Measurements from ENCODE around the gene SYCP2. TPM values are rescaled to one million over a fixed set of nuclear protein-coding genes. Genes with fewer than 3 reads are reported as not detected.

SYCP2 gene
- total RNA-seq, 4 donors from 2014 or later, result 1.9 to 8.5 (median 5.9) TPM

DNA sequence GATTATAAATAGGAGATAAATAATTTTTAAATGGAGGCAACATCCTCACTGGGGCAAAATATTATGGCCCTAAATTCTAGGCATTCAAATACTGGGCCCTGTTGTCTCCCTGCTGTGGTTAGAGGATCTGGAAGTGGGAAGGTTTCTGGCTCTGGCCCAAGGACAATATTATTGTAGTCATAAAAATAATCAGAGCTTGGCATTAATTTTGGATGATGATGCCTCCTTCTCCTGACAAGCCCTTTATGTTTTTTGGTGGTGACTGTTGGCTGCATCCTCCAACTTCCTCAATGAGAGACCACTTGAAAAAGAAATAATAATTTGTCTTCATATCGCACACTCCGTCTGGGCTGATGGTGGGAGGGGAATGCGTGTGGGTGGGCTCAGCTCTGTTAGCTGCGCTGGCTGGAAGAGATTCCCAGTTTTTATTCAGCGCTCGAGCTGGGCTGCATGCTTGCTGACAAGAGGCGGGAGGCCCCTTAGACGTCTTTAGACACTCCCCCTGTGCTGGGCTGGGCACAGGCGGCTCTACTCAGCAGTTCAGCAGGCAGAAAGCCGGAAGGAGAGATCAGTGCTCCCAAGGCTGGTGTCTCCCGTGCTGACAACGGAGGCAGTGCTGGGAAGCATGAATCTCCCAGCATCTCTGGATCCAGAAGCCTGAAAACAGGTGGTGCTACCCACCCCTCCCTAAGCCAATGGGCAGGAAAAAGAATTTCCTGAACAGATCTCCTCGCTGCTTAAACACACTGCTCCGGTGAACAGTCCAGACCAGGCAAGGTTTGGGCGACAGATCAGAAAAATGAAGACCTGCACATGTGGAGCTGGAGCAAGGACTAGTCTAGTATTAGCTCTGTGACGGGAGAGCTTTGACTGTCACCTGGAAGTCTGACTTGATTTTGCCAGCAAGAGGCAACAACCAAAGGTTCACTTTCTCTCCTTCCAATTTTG lies 97.7 kb downstream of the SYCP2 start:
- WGBS, 2 donors, result 7 to 14% methylated on average over 5 to 15 of the region's 16 CpGs
- no peaks in the 10 kb centered on the region for H3K9me3 ChIP-seq
- peak; percentile 67 to 68 for DNase-seq
- H3K4me1 ChIP-seq, result peaks cover 19 to 20% of the 10 kb centered on the region in 2 donors
- intact Hi-C loops (cut with DNase I), result no loop called here
- no peaks in the 10 kb centered on the region for H3K36me3 ChIP-seq
- no peak overlapping the region for H3K27ac ChIP-seq
- H3K4me3 ChIP-seq (replicated peaks in 1 of 3), result no peak overlapping the region
- H3K27me3 ChIP-seq, result no peaks in the 10 kb centered on the region
- TF ChIP-seq, protein P1, sequence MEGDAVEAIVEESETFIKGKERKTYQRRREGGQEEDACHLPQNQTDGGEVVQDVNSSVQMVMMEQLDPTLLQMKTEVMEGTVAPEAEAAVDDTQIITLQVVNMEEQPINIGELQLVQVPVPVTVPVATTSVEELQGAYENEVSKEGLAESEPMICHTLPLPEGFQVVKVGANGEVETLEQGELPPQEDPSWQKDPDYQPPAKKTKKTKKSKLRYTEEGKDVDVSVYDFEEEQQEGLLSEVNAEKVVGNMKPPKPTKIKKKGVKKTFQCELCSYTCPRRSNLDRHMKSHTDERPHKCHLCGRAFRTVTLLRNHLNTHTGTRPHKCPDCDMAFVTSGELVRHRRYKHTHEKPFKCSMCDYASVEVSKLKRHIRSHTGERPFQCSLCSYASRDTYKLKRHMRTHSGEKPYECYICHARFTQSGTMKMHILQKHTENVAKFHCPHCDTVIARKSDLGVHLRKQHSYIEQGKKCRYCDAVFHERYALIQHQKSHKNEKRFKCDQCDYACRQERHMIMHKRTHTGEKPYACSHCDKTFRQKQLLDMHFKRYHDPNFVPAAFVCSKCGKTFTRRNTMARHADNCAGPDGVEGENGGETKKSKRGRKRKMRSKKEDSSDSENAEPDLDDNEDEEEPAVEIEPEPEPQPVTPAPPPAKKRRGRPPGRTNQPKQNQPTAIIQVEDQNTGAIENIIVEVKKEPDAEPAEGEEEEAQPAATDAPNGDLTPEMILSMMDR (IDR thresholded peaks at IDR 0.05), result no peak
- peak in 1 of 2 donors; percentile 30 for TF ChIP-seq POLR2A (IDR thresholded peaks at IDR 0.05)

DNA sequence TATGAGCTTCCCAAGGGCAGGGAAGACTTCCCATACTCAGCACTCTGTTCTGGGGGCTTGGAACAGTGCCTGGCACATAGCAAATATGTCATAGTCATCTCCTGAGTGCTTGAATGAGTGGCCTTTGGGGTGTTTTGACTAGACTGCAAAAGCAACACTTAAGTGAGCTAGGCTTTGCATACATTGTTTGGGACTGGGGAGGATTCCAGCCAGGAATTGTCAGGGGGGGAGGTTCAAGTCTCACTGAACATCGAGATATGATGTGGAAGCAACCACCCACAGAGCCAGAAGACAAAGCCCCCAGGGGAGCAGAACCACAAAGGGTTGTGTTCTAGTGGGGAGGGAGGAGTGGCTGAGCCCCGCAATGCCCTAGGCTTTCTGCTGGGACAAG lies 98.4 kb downstream of the SYCP2 start:
- 42 to 45% methylated on average over 2 of the region's 2 CpGs for WGBS, 2 donors
- Histone ChIP-seq H3K9me3 (no peaks in the 10 kb centered on the region), H3K4me1 (peaks cover 19 to 20% of the 10 kb centered on the region in 2 donors), H3K27me3 (no peaks in the 10 kb centered on the region), H3K4me3 (replicated peaks in 1 of 3) (no peak overlapping the region), H3K36me3 (no peaks in the 10 kb centered on the region), H3K27ac (no peak overlapping the region)
- TF ChIP-seq POLR2A (IDR thresholded peaks at IDR 0.05), result no peak
- TF ChIP-seq, protein P1 (IDR thresholded peaks at IDR 0.05), result no peak
- no peak for DNase-seq
- intact Hi-C loops (cut with DNase I), result no loop called here

DNA sequence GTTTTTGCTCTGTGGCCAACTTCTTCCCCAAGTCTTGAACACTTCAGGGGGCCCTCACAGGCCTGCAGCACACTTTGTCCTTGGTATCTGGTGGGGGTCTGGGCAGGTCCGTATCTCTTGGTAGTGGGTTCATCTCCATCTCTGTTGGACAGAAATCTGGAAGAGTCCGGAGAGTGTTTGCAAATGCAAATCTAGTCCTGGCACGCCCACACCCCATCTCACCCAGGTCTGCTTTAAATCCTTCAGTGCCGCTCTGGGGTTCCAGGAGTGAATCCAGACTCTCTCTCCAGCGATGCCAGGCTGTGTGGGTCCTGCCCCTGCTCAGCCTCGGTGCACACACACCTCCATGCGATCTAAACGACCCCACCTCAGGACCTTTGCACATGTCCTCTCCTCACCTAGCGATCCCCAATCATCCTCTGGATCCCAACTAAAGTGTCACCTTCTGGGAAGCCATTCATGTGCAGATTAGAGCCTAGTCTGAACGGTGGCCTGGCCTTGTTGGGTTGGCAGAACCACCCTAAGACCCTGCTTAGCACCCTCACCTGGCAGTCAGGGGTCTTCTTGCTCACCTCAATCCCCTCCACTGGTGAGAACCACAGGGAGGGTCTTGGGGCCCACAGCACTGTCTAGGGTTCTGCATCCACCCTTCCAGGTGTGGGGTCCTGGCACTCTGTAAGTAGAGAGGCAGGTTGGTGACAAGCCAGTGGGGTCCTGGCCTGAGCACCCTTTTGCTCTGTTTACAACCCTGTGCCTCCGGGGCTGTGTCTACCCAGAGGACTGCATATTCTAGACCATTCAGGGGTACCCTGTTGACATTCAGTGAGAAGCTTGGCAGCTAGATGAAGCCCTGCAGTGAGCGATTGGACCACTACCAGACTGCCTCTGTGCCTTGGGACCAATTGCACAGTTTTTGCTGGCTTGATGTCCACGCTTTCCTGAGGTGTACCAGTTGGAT lies 100.8 kb downstream of the SYCP2 start:
- peaks cover 19 to 20% of the 10 kb centered on the region in 2 donors for H3K4me1 ChIP-seq
- WGBS, 2 donors, result 94 to 95% methylated on average over 13 of the region's 13 CpGs
- H3K9me3 ChIP-seq, result no peaks in the 10 kb centered on the region
- no peak overlapping the region for H3K27ac ChIP-seq
- DNase-seq, result no peak
- H3K36me3 ChIP-seq, result no peaks in the 10 kb centered on the region
- no peaks in the 10 kb centered on the region for H3K27me3 ChIP-seq
- H3K4me3 ChIP-seq (replicated peaks in 1 of 3), result no peak overlapping the region
- intact Hi-C loops (cut with DNase I), result no loop called here
- TF ChIP-seq, protein P1 (IDR thresholded peaks at IDR 0.05), result no peak
- TF ChIP-seq POLR2A (IDR thresholded peaks at IDR 0.05), result no peak

DNA sequence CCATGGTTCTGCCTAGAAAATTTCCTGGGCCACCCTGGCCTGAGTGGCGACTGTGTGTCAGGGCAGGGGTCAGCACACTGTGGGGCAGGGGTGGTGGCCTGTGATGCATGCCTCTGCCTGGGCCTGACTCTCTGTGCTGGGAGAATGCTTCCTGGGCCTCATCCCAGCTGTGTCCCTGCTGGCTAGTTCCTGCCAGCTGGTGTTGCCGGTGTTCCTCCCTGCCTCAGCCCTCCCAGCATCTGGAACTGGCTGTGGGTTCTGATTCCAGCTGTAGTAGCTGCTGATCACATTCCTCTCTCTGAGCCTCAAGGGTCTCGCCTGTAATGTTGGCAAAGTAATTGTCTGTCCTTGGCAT lies 101.5 kb downstream of the SYCP2 start:
- intact Hi-C loops (cut with DNase I), result no loop called here
- Histone ChIP-seq H3K4me1 (peaks cover 15 to 18% of the 10 kb centered on the region in 2 donors), H3K4me3 (replicated peaks in 1 of 3) (no peak overlapping the region), H3K27me3 (no peaks in the 10 kb centered on the region), H3K9me3 (no peaks in the 10 kb centered on the region), H3K27ac (no peak overlapping the region), H3K36me3 (no peaks in the 10 kb centered on the region)
- no peak for DNase-seq
- TF ChIP-seq, protein P1 (IDR thresholded peaks at IDR 0.05), result no peak
- TF ChIP-seq POLR2A (IDR thresholded peaks at IDR 0.05), result no peak
- WGBS, 2 donors, result 73 to 100% methylated on average over 1 to 3 of the region's 3 CpGs
